Measurements from ENCODE around the gene BRINP1.

DNA sequence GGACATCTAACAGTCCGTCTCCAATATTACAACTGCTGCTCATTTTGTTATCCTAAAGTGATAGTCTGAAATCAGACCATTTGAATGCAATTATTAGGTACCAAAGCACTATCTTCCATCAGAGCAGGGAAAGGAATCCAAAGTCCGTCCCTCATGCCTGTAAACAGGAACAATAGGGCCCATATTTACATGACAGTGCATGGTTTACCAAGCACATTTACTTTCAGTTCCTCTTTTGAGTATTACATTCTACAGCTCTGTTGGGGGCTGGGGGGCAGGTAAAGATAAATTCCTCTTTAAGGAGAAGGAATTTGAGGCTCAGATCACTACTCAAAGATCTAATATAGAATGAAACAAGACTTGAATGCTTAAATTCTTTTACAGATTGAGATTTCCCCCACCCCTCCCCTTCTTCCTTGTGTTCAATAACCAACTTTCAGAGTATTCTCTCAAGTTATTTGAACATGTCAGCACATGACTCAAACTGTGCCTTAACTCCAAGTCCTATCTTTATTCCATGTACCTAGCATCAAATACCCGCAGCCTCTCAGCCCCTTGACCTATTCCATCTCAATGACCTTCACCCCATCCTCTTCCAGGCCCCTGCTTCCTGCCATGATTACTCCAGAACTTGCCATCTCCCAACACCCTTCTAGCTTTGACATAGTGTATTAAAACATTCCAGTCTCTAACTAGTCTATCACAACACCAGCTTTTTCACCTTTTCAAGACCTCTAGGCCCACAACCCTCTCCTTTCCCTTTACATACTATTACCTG, 71.0 kb downstream of the BRINP1 start:
- no peak for TF ChIP-seq POLR2AphosphoS5 (IDR thresholded peaks at IDR 0.05)
- TF ChIP-seq POLR2A (IDR thresholded peaks at IDR 0.05) = no peak
- TF ChIP-seq, protein P1, sequence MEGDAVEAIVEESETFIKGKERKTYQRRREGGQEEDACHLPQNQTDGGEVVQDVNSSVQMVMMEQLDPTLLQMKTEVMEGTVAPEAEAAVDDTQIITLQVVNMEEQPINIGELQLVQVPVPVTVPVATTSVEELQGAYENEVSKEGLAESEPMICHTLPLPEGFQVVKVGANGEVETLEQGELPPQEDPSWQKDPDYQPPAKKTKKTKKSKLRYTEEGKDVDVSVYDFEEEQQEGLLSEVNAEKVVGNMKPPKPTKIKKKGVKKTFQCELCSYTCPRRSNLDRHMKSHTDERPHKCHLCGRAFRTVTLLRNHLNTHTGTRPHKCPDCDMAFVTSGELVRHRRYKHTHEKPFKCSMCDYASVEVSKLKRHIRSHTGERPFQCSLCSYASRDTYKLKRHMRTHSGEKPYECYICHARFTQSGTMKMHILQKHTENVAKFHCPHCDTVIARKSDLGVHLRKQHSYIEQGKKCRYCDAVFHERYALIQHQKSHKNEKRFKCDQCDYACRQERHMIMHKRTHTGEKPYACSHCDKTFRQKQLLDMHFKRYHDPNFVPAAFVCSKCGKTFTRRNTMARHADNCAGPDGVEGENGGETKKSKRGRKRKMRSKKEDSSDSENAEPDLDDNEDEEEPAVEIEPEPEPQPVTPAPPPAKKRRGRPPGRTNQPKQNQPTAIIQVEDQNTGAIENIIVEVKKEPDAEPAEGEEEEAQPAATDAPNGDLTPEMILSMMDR (IDR thresholded peaks at IDR 0.05) = no peak
- no peak for TF ChIP-seq EP300 (IDR thresholded peaks at IDR 0.05)

Measured in upper lobe of left lung (tissue), 4 donors.